ENCODE results near the gene GALNT14. TPM values are rescaled to one million over a fixed set of nuclear protein-coding genes. Genes with fewer than 3 reads are reported as not detected.

GALNT14 gene
- total and polyA plus RNA-seq, 2 donors (not counting 1 experiment from before 2014, with no cell fraction given) = 3.1 to 6.2 TPM

DNA sequence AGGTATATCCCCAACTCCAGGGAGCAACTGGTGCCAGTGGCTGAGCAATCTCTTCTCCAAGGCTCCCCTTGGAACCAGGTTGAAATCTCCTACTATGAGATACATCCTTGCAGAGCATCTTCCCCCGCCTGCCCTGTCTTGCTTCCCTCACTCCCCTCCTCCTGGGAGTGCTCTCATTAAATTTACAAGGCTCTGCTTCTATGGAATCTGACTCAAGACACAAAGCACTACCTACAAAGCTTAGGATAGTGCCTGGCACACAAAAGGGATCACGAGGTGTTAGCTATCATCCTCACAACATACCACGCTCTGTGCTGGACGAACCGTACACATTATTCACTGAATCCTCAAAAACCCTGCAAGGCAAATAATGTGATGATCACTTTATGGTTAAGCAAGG is 121.6 kb downstream of the GALNT14 start:
- ChIA-PET CTCF (no interaction called here), POLR2A (no interaction called here)
- WGBS (ENCODE audit: insufficient coverage) = 78% methylated on average over 1 of the region's 5 CpGs

DNA sequence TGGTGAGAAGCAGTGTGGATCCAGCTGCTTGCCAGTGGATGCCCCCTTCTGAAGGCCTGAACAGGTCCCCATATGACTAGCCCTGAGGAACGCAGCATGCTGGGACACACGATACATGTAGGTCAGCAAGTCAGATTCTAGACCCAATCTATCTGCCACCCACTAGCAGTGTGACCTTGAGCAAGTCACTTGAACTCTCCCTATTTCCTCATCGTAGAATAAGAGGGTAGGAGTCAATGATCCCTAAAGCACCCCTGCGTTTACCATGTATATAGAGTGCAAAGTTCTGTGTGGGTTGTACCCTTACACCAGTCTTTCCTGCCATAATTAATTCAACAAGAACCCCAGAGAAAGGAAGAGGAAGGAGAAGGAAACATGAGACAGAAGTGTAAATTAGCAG is 123.7 kb downstream of the GALNT14 start:
- WGBS (ENCODE audit: insufficient coverage) = 100% methylated on average over 2 of the region's 4 CpGs
- Mint-ChIP-seq H3K27me3 (no peaks in the 10 kb centered on the region), H3K9me3 (ENCODE audit: insufficient read depth) (no peaks in the 10 kb centered on the region), H3K27ac (no peak overlapping the region), H3K4me1 (peaks cover 11% of the 10 kb centered on the region), H3K4me3 (no peak overlapping the region)
- Histone ChIP-seq H3K27ac (ENCODE audit: low read length in 2 of 2) (no peak overlapping the region), H3K9me3 (ENCODE audit: control extremely low read depth in 1 of 3, control insufficient read depth in 2 of 3, insufficient read depth in 1 of 3, low read length in 2 of 3) (no peaks in the 10 kb centered on the region), H3K4me2 (replicated peaks; ENCODE audit: low read depth, low read length, poor library complexity, severe bottlenecking) (no peak overlapping the region), H4K20me1 (ENCODE audit: control insufficient read depth, insufficient read depth, low read length, poor library complexity, severe bottlenecking) (no peaks in the 10 kb centered on the region), H2AFZ (ENCODE audit: insufficient read depth, low read depth, low read length, poor library complexity, severe bottlenecking) (no peak overlapping the region), H3K9ac (ENCODE audit: low read length) (no peak overlapping the region), H3K36me3 (replicated peaks in 1 of 2; ENCODE audit: control extremely low read depth in 1 of 2, control insufficient read depth in 1 of 2, extremely low read depth in 1 of 2, insufficient read depth in 2 of 2, low read length in 1 of 2) (no peaks in the 10 kb centered on the region), H3K27me3 (replicated peaks in 1 of 4; ENCODE audit: control extremely low read depth in 1 of 4, control insufficient read depth in 3 of 4, insufficient read depth in 4 of 4, low read length in 3 of 4) (no peaks in the 10 kb centered on the region), H3K79me2 (ENCODE audit: control insufficient read depth, insufficient read depth, low read length) (no peaks in the 10 kb centered on the region), H3K4me1 (ENCODE audit: control insufficient read depth in 2 of 2, insufficient read depth in 2 of 2, low read length in 2 of 2) (no peaks in the 10 kb centered on the region), H3K4me3 (ENCODE audit: control extremely low read depth in 1 of 5, extremely low read depth in 1 of 5, insufficient read depth in 1 of 5, low read depth in 2 of 5, low read length in 4 of 5) (no peak overlapping the region)
- POLR2A ChIA-PET = no interaction called here
- no peak for ATAC-seq (ENCODE audit: low read depth)
- CTCF ChIA-PET = no interaction called here
- DNase-seq = no peak
- no peak for TF ChIP-seq EZH2 (IDR thresholded peaks at IDR 0.05; ENCODE audit: borderline replicate concordance, insufficient read depth, low read depth, low read length, poor library complexity, severe bottlenecking)
- TF ChIP-seq, protein P1, sequence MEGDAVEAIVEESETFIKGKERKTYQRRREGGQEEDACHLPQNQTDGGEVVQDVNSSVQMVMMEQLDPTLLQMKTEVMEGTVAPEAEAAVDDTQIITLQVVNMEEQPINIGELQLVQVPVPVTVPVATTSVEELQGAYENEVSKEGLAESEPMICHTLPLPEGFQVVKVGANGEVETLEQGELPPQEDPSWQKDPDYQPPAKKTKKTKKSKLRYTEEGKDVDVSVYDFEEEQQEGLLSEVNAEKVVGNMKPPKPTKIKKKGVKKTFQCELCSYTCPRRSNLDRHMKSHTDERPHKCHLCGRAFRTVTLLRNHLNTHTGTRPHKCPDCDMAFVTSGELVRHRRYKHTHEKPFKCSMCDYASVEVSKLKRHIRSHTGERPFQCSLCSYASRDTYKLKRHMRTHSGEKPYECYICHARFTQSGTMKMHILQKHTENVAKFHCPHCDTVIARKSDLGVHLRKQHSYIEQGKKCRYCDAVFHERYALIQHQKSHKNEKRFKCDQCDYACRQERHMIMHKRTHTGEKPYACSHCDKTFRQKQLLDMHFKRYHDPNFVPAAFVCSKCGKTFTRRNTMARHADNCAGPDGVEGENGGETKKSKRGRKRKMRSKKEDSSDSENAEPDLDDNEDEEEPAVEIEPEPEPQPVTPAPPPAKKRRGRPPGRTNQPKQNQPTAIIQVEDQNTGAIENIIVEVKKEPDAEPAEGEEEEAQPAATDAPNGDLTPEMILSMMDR (IDR thresholded peaks at IDR 0.05) = no peak
- intact Hi-C loops (cut with micrococcal nuclease) = no loop called here

More for the DNA sequence above, 121.6 kb downstream of the GALNT14 start:
- Histone ChIP-seq H2AFZ (ENCODE audit: insufficient read depth, low read depth, low read length, poor library complexity, severe bottlenecking) (no peak overlapping the region), H3K27ac (ENCODE audit: low read length in 2 of 2) (no peak overlapping the region), H3K4me2 (replicated peaks; ENCODE audit: low read depth, low read length, poor library complexity, severe bottlenecking) (no peak overlapping the region), H3K36me3 (replicated peaks in 1 of 2; ENCODE audit: control extremely low read depth in 1 of 2, control insufficient read depth in 1 of 2, extremely low read depth in 1 of 2, insufficient read depth in 2 of 2, low read length in 1 of 2) (no peaks in the 10 kb centered on the region), H3K4me1 (ENCODE audit: control insufficient read depth in 2 of 2, insufficient read depth in 2 of 2, low read length in 2 of 2) (no peaks in the 10 kb centered on the region), H3K79me2 (ENCODE audit: control insufficient read depth, insufficient read depth, low read length) (no peaks in the 10 kb centered on the region), H3K9me3 (ENCODE audit: control extremely low read depth in 1 of 3, control insufficient read depth in 2 of 3, insufficient read depth in 1 of 3, low read length in 2 of 3) (no peaks in the 10 kb centered on the region), H3K27me3 (replicated peaks in 1 of 4; ENCODE audit: control extremely low read depth in 1 of 4, control insufficient read depth in 3 of 4, insufficient read depth in 4 of 4, low read length in 3 of 4) (no peaks in the 10 kb centered on the region), H3K4me3 (ENCODE audit: control extremely low read depth in 1 of 5, extremely low read depth in 1 of 5, insufficient read depth in 1 of 5, low read depth in 2 of 5, low read length in 4 of 5) (no peak overlapping the region), H3K9ac (ENCODE audit: low read length) (no peak overlapping the region), H4K20me1 (ENCODE audit: control insufficient read depth, insufficient read depth, low read length, poor library complexity, severe bottlenecking) (no peaks in the 10 kb centered on the region)
- Mint-ChIP-seq H3K4me3 (no peak overlapping the region), H3K27me3 (no peaks in the 10 kb centered on the region), H3K4me1 (peaks cover 11% of the 10 kb centered on the region), H3K27ac (no peak overlapping the region), H3K9me3 (ENCODE audit: insufficient read depth) (no peaks in the 10 kb centered on the region)
- ATAC-seq (ENCODE audit: low read depth) = no peak
- TF ChIP-seq EZH2 (IDR thresholded peaks at IDR 0.05; ENCODE audit: borderline replicate concordance, insufficient read depth, low read depth, low read length, poor library complexity, severe bottlenecking) = no peak
- TF ChIP-seq, protein P1 (IDR thresholded peaks at IDR 0.05) = no peak
- intact Hi-C loops (cut with micrococcal nuclease) = no loop called here
- no peak for DNase-seq

Data from B cell (primary cell).